ENCODE measurements around the gene KLC4. TPM values are rescaled to one million over a fixed set of nuclear protein-coding genes. Genes with fewer than 3 reads are reported as not detected.
"Not testable (repeated sequence)": the region's sequence is repeated elsewhere in the genome, so short reads cannot be mapped to it uniquely, and the experiment has no call there.

Gene KLC4
- total RNA-seq, 1 donor from 2014 or later, result 41.4 TPM

DNA sequence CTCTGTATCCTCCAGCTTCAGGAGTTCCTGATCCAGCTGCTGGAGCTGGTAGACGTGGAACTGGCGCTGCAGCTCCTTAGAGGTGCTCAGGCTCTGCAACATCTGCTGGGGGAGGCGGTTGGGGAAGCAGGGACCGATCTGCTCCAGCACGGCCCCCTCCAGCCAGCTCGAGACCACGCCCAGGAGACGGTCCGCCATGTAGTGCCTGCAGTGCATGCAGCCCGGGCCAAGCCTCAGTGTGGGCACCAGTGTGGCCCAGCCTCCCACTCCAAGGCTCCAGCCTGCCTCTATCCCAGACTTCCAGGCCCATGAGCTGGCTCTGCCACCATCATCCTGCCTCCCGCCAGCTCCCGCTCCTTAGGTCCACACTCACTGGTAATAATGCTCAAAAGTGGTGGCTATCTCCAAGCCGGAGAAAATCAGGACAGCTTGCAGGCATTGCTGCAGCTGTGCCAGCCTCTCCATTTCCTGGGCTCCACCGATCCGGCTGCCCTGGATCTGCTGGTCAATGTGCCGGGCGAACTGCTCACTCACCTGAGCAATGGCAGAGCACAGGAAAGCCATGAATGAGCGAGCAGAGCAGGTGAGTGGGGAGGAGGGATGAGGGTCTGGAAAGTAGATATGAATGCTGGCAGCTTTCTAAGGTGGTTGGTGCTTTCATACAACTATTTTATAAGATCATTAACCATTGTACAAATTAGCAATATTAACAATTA lies 18.7 kb upstream of the KLC4 start:
- Mint-ChIP-seq H3K36me3 (ENCODE audit: low read depth, unreplicated experiment) (peaks cover 51% of the 10 kb centered on the region), H3K4me3 (ENCODE audit: unreplicated experiment) (no peak overlapping the region), H3K4me1 (ENCODE audit: unreplicated experiment) (no peaks in the 10 kb centered on the region), H3K27me3 (ENCODE audit: unreplicated experiment) (peaks cover 5% of the 10 kb centered on the region), H3K9me3 (ENCODE audit: unreplicated experiment) (no peaks in the 10 kb centered on the region), H3K27ac (ENCODE audit: unreplicated experiment) (no peak overlapping the region)
- no peak for DNase-seq (ENCODE audit: low spot score)
- TF ChIP-seq, protein P1, sequence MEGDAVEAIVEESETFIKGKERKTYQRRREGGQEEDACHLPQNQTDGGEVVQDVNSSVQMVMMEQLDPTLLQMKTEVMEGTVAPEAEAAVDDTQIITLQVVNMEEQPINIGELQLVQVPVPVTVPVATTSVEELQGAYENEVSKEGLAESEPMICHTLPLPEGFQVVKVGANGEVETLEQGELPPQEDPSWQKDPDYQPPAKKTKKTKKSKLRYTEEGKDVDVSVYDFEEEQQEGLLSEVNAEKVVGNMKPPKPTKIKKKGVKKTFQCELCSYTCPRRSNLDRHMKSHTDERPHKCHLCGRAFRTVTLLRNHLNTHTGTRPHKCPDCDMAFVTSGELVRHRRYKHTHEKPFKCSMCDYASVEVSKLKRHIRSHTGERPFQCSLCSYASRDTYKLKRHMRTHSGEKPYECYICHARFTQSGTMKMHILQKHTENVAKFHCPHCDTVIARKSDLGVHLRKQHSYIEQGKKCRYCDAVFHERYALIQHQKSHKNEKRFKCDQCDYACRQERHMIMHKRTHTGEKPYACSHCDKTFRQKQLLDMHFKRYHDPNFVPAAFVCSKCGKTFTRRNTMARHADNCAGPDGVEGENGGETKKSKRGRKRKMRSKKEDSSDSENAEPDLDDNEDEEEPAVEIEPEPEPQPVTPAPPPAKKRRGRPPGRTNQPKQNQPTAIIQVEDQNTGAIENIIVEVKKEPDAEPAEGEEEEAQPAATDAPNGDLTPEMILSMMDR (IDR thresholded peaks at IDR 0.05; ENCODE audit: unreplicated experiment), result no peak

DNA sequence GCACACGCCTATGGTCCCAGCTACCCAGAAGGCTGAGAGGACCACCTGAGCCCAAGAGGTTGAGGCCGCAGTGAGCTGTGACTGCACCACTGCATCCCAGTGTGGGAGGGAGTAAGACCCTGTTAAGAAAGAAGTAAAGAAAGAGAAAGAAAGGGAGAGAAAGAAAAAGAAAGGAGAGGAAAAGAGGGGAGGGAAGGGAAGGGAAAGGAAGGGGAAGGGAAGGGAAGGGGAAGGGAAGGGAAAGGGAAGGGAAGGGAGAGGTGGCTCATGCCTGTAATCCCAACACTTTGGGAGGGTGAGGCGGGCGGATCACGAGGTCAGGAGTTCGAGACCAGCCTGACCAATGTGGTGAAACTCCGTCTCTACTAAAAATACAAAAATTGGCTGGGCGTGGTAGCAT lies 18.0 kb upstream of the KLC4 start:
- not testable (repeated sequence) for H3K9me3 Mint-ChIP-seq (ENCODE audit: unreplicated experiment); H3K27me3 Mint-ChIP-seq (ENCODE audit: unreplicated experiment); H3K27ac Mint-ChIP-seq (ENCODE audit: unreplicated experiment); DNase-seq (ENCODE audit: low spot score); H3K4me1 Mint-ChIP-seq (ENCODE audit: unreplicated experiment)
- Mint-ChIP-seq H3K36me3 (ENCODE audit: low read depth, unreplicated experiment) (peaks cover 58% of the 10 kb centered on the region), H3K4me3 (ENCODE audit: unreplicated experiment) (peak overlapping the region; percentile 42)

DNA sequence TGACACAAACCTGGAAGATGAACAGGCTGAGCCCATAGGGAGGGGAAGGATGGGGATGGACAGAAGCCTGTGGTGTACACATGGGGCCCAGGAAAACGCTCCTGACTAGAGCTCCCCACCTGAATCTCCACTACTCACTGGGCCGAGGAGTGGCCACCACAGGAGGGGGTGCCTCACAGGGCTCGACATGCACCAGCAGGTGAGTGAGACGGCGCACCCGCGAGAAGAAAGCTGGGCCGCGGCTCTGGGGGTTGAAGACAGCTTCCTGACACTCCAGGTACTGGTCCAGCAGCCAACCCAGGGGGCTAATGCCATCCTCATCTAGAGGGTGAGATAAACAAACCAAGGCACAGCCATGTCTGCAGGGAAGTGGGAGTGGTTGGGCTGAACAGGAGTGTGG lies 16.1 kb upstream of the KLC4 start:
- Mint-ChIP-seq H3K9me3 (ENCODE audit: unreplicated experiment) (no peaks in the 10 kb centered on the region), H3K4me1 (ENCODE audit: unreplicated experiment) (no peaks in the 10 kb centered on the region), H3K4me3 (ENCODE audit: unreplicated experiment) (no peak overlapping the region), H3K27ac (ENCODE audit: unreplicated experiment) (no peak overlapping the region), H3K36me3 (ENCODE audit: low read depth, unreplicated experiment) (peaks cover 52% of the 10 kb centered on the region), H3K27me3 (ENCODE audit: unreplicated experiment) (peaks cover 13% of the 10 kb centered on the region)
- TF ChIP-seq, protein P1 (IDR thresholded peaks at IDR 0.05; ENCODE audit: unreplicated experiment), result no peak
- DNase-seq (ENCODE audit: low spot score), result no peak

DNA sequence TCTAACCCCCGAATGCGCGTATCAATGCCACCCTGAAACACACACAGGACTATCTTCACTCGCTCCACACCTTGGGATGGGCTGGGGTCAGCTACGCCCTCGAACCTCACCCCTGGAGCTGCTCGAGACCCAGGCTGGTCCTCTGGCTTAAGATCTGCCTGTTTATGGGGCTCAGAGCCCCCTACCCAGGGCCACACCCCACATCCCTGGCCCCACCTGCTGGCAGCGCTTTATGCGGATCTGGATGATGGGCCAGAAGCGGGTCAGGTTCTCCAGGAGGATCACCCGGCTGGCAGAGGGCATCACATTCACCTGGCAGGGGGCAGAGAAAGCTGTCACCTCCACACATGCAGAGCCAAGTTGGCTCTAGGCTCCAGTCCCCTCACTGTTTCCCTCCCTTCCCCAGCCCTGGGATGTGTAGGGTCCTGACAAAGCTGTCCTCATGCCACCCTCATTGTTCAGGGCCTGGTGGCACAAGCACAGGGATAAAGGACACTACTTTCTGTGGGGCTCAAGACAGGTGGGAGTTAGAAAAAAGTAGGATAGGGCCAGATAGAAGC lies 14.0 kb upstream of the KLC4 start:
- H3K27me3 Mint-ChIP-seq (ENCODE audit: unreplicated experiment), result peaks cover 13% of the 10 kb centered on the region
- DNase-seq (ENCODE audit: low spot score), result no peak
- H3K9me3 Mint-ChIP-seq (ENCODE audit: unreplicated experiment), result no peaks in the 10 kb centered on the region
- peaks cover 59% of the 10 kb centered on the region for H3K36me3 Mint-ChIP-seq (ENCODE audit: low read depth, unreplicated experiment)
- no peak overlapping the region for H3K4me3 Mint-ChIP-seq (ENCODE audit: unreplicated experiment)
- TF ChIP-seq, protein P1 (IDR thresholded peaks at IDR 0.05; ENCODE audit: unreplicated experiment), result no peak
- peaks cover 5% of the 10 kb centered on the region for H3K4me1 Mint-ChIP-seq (ENCODE audit: unreplicated experiment)
- H3K27ac Mint-ChIP-seq (ENCODE audit: unreplicated experiment), result peak overlapping the region; percentile 57

DNA sequence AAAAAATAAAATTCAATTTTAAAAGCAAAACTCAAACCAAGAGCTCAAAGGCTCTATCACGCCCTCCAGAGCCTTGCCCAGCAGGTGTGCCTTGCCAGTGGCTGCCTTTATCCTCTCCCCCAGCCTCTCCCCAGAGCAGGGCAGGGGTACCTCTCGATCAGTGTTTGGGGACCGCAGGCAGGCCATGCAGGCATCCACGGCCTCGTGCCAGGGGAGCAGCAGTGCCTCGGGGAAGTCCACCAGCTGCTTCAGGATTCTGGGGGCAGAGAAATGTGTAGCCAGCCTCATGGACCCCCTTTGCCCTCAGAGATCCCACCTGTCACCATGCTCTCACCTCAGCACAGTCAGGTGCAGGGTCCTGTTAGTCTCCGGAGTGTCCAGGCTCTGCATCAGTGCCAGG lies 11.4 kb upstream of the KLC4 start:
- Mint-ChIP-seq H3K4me3 (ENCODE audit: unreplicated experiment) (no peak overlapping the region), H3K36me3 (ENCODE audit: low read depth, unreplicated experiment) (peaks cover 58% of the 10 kb centered on the region), H3K9me3 (ENCODE audit: unreplicated experiment) (no peaks in the 10 kb centered on the region), H3K27ac (ENCODE audit: unreplicated experiment) (no peak overlapping the region), H3K4me1 (ENCODE audit: unreplicated experiment) (peaks cover 26% of the 10 kb centered on the region), H3K27me3 (ENCODE audit: unreplicated experiment) (peaks cover 18% of the 10 kb centered on the region)
- no peak for DNase-seq (ENCODE audit: low spot score)
- TF ChIP-seq, protein P1 (IDR thresholded peaks at IDR 0.05; ENCODE audit: unreplicated experiment), result no peak

Measured in endothelial cell (in vitro differentiated cells).